OCI-LY3 (cell line): ENCODE measurements around the gene GPC2.

Experiments used
- H2AFZ ChIP-seq: fragments of 200-600, 300-600 bp; shearing (Covaris generic); 2 replicates; pipeline ENCODE4 v1.6.0; 2014; ENCODE audit warnings: antibody characterized with exemption, low read depth, low read length
- H3K27ac ChIP-seq: fragments of 200-600, 300-600 bp; sonication (generic); 2 replicates; pipeline ENCODE4 v1.5.1; 2014; ENCODE audit warnings: mild to moderate bottlenecking, low read length, moderate library complexity, mixed read lengths
- H3K27me3 ChIP-seq: fragments of 200-600, 300-600 bp; sonication (generic); 2 replicates; pipeline ENCODE4 v1.6.1; 2014; ENCODE audit warnings: low read depth, low read length, mixed read lengths
- H3K36me3 ChIP-seq: fragments of 200-600, 300-600 bp; sonication (generic); replicated peaks from 2 replicates; pipeline ENCODE3; 2014; ENCODE audit warnings: low read depth, low read length, mixed read lengths
- H3K4me1 ChIP-seq: fragments of 300-600, 200-600 bp; sonication (generic); 2 replicates; pipeline ENCODE4 v1.6.1; 2014; ENCODE audit warnings: low read length, mixed read lengths
- H3K4me2 ChIP-seq: fragments of 200-600, 300-600 bp; sonication (generic); 2 replicates; pipeline ENCODE4 v1.6.1; 2014; ENCODE audit warnings: low read length, mixed read lengths
- H3K4me3 ChIP-seq: fragments of 300-600, 200-600 bp; sonication (generic); 2 replicates; pipeline ENCODE4 v1.5.1; 2014; ENCODE audit warnings: antibody characterized with exemption, mild to moderate bottlenecking, low read length, moderate library complexity
- H3K79me2 ChIP-seq: fragments of 300-600, 200-600 bp; shearing (Covaris generic); 2 replicates; pipeline ENCODE4 v1.6.1; 2014; ENCODE audit warnings: mild to moderate bottlenecking, low read length, mixed read lengths
- H3K9ac ChIP-seq: fragments of 300-600, 200-600 bp; shearing (Covaris generic); 2 replicates; pipeline ENCODE4 v1.6.0; 2014; ENCODE audit warnings: mild to moderate bottlenecking, low read length, moderate library complexity
- H3K9me3 ChIP-seq: fragments of 200-600, 300-600 bp; shearing (Covaris generic); 2 replicates; pipeline ENCODE4 v1.6.1; 2014; ENCODE audit warnings: low read length, mixed read lengths; ENCODE audit not compliant: insufficient read depth
- H4K20me1 ChIP-seq: fragments of 200-600, 300-600 bp; sonication (generic); 2 replicates; pipeline ENCODE4 v1.6.1; 2016; ENCODE audit warnings: low read length, mixed read lengths; ENCODE audit not compliant: insufficient read depth
- EZH2phosphoT487 ChIP-seq: fragments of 200-600 bp; shearing (Covaris generic); IDR thresholded peaks from 2 replicates; pipeline ENCODE4 v1.6.1; 2018; ENCODE audit warnings: antibody characterized with exemption, mixed run types, low read depth
- TF ChIP-seq, protein P1 (sequence below): fragments of 200-600, 300-600 bp; sonication (generic); IDR thresholded peaks from 2 replicates; pipeline ENCODE4 v1.5.1; 2014; ENCODE audit warnings: antibody characterized with exemption, low read length, low read depth

GPC2 gene

GRCh38 chr7:100163006-100163531 lies 14.1 kb downstream of the GPC2 start:
- H3K79me2 ChIP-seq, result peaks cover 3% of the 10 kb centered on the region; the same call in 1 of the 2 replicates
- H4K20me1 ChIP-seq, result no peaks in the 10 kb centered on the region
- no peaks in the 10 kb centered on the region for H3K9me3 ChIP-seq
- no peak overlapping the region for H3K9ac ChIP-seq
- TF ChIP-seq, protein P1, sequence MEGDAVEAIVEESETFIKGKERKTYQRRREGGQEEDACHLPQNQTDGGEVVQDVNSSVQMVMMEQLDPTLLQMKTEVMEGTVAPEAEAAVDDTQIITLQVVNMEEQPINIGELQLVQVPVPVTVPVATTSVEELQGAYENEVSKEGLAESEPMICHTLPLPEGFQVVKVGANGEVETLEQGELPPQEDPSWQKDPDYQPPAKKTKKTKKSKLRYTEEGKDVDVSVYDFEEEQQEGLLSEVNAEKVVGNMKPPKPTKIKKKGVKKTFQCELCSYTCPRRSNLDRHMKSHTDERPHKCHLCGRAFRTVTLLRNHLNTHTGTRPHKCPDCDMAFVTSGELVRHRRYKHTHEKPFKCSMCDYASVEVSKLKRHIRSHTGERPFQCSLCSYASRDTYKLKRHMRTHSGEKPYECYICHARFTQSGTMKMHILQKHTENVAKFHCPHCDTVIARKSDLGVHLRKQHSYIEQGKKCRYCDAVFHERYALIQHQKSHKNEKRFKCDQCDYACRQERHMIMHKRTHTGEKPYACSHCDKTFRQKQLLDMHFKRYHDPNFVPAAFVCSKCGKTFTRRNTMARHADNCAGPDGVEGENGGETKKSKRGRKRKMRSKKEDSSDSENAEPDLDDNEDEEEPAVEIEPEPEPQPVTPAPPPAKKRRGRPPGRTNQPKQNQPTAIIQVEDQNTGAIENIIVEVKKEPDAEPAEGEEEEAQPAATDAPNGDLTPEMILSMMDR, result no peak
- TF ChIP-seq EZH2phosphoT487, result no peak
- no peaks in the 10 kb centered on the region for H3K36me3 ChIP-seq
- peaks cover 29% of the 10 kb centered on the region for H3K27me3 ChIP-seq
- H3K27ac ChIP-seq, result no peak overlapping the region
- H3K4me3 ChIP-seq, result no peak overlapping the region
- H2AFZ ChIP-seq, result no peak overlapping the region
- peaks cover 13% of the 10 kb centered on the region for H3K4me1 ChIP-seq
- no peak overlapping the region for H3K4me2 ChIP-seq

DNA sequence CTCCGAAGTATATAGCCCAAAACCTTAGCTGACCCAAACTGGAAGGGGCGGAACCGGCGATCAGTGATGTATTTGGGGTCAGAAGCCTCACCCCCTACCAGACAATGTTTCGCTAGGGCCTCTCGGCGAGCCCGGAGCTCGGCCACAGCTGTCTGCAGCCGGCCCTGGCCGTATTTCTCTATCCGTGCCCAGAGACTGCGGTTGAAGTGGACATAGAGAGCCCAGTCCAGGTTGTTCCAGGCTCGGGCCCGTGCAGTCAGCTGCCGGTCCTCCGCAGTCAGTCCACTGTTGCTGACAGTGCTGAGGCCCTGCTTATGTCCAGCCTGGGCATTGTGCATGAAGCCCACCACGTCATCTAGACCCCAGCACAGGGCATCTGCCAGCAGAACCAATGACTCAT lies 17.1 kb downstream of the GPC2 start:
- peaks cover 18% of the 10 kb centered on the region for H3K4me1 ChIP-seq
- no peak overlapping the region for H2AFZ ChIP-seq
- H4K20me1 ChIP-seq, result no peaks in the 10 kb centered on the region; the same call in 1 of the 2 replicates
- TF ChIP-seq EZH2phosphoT487, result no peak
- TF ChIP-seq, protein P1, result no peak
- H3K36me3 ChIP-seq, result peaks cover 11% of the 10 kb centered on the region
- H3K27me3 ChIP-seq, result peaks cover 8% of the 10 kb centered on the region; the same call in 1 of the 2 replicates
- no peaks in the 10 kb centered on the region for H3K9me3 ChIP-seq
- no peak overlapping the region for H3K27ac ChIP-seq
- H3K9ac ChIP-seq, result no peak overlapping the region
- H3K79me2 ChIP-seq, result peaks cover 7% of the 10 kb centered on the region; the same call in 1 of the 2 replicates
- no peak overlapping the region for H3K4me2 ChIP-seq
- no peak overlapping the region for H3K4me3 ChIP-seq

DNA sequence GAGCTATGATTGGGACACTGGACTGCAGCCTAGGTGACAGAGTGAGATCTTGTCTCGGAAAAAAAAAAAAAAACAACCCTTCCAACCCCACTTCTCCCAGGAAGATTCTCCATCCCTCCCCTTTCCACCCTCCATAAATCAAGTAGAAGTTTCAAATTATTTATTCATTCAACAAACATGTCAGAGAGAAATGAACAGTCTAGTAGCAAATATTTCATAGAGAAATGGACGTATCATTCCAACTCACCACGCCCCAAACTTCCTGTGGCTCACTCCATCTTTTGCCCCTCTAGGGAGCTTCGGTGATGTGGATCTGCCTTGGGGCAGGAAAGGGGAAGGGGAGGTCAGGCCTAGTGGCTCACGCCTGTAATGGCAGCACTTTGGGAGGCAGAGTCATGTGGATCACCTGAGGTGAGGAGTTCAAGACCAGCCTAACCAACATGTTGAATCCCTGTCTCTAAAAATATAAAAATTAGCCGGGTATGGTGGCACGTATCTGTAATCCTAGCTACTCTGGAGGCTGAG lies 18.0 kb downstream of the GPC2 start:
- no peak for TF ChIP-seq EZH2phosphoT487
- TF ChIP-seq, protein P1, result no peak

GRCh38 chr7:100158229-100159098 lies 18.7 kb downstream of the GPC2 start, which contains the start of gene TRAPPC14:
TRAPPC14 (minus strand) TSS chr7:100158723; CDS start chr7:100158499, 224 bp downstream.
- TF ChIP-seq, protein P1, result no peak
- no peak for TF ChIP-seq EZH2phosphoT487
- H3K4me1 ChIP-seq, result peaks cover 18% of the 10 kb centered on the region
- H2AFZ ChIP-seq, result peak within 1 kb of the TSS; percentile 30; the same call in 1 of the 2 replicates
- peak within 1 kb of the TSS; percentile 15 for H3K27ac ChIP-seq
- peaks cover 21% of the 10 kb centered on the region for H3K36me3 ChIP-seq
- peak within 1 kb of the TSS; percentile 94 for H3K4me2 ChIP-seq
- H3K9me3 ChIP-seq, result no peaks in the 10 kb centered on the region
- H3K79me2 ChIP-seq, result peaks cover 7% of the 10 kb centered on the region; the same call in 1 of the 2 replicates
- H4K20me1 ChIP-seq, result no peaks in the 10 kb centered on the region; the same call in 1 of the 2 replicates
- peak within 1 kb of the TSS; percentile 71 for H3K9ac ChIP-seq
- H3K27me3 ChIP-seq, result peaks cover 5% of the 10 kb centered on the region; the same call in 1 of the 2 replicates
- peak within 1 kb of the TSS; percentile 88 for H3K4me3 ChIP-seq

More for the DNA sequence above, 18.0 kb downstream of the GPC2 start:
- Histone ChIP-seq H3K4me3 (peak overlapping the region; percentile 88), H4K20me1 (no peaks in the 10 kb centered on the region; the same call in 1 of the 2 replicates), H2AFZ (0 out of 2 replicates have a peak overlapping the region, but pooled peaks have one; percentile 30), H3K9me3 (no peaks in the 10 kb centered on the region), H3K9ac (peak overlapping the region; percentile 71), H3K27ac (no peak overlapping the region), H3K4me2 (peak overlapping the region; percentile 63), H3K36me3 (peaks cover 14% of the 10 kb centered on the region), H3K79me2 (peaks cover 7% of the 10 kb centered on the region; the same call in 1 of the 2 replicates), H3K4me1 (peaks cover 18% of the 10 kb centered on the region), H3K27me3 (peaks cover 8% of the 10 kb centered on the region; the same call in 1 of the 2 replicates)
